Kidney capillary endothelial cell (primary cell): ENCODE results near the gene GSTM3.
"Not testable (repeated sequence)": the region's sequence is repeated elsewhere in the genome, so short reads cannot be mapped to it uniquely, and the experiment has no call there.

Experiments used
- DNase-seq: peaks from one replicate; pipeline ENCODE4 v3.0.0-alpha.2; 2018; ENCODE audit warnings: low spot score

Gene GSTM3

DNA sequence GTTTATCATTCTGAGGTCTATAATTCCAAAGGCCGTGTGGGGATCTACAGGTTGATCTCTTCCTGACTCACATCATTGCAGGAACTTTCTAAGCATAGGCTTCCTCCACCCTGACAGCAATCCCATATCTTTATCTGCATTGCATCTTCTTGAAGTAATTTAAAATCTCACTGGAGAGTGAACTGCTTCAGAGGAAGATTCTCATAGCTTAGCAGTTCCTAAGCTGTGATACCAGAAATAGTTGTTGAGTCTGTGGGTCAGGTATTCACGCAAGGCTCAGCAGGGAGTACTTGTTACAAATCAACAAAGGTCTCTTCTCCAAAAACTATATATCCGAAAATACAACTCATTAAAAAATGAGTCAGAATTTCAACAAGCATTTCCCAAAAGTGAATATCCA, 45.7 kb downstream of the GSTM3 start:
- DNase-seq, result not testable (repeated sequence)

DNA sequence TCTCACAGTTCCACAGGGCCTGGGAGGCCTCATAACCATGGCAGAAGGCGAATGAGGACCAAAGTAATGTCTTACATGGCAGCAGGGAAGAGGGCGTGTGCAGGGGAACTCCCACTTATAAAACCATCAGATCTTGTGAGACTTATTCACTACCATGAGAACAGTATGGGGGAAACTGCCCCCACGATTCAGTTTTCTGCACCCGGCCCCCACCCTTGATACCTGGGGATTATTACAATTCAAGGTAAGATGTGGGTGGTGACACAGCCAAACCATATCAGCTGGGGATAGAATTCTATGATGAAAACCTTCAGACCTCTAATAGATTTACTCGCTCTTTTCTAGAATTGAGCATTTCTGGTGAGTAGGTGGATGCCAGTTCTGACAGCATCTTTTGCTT, 46.4 kb downstream of the GSTM3 start:
- DNase-seq, result not testable (repeated sequence)

DNA sequence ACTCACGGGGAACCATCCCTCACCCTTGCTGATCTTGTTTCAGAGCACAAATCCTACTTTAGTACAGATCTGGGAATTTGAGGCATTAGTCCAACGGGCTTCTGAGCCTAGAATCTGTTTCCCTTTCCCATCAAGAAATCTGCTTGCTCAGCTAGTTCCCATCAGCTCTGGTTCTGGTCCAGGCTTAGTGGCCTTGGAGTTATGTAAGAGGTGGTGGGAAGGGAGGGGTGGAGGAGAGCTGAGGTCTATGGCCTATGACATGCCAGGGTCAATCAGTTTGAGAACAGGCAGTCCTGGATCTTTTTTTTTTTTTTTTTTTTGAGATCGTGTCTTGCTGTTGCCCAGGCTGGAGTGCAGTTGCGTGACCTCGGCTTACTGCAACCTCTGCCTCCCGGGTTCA, 49.1 kb downstream of the GSTM3 start:
- no peak for DNase-seq

DNA sequence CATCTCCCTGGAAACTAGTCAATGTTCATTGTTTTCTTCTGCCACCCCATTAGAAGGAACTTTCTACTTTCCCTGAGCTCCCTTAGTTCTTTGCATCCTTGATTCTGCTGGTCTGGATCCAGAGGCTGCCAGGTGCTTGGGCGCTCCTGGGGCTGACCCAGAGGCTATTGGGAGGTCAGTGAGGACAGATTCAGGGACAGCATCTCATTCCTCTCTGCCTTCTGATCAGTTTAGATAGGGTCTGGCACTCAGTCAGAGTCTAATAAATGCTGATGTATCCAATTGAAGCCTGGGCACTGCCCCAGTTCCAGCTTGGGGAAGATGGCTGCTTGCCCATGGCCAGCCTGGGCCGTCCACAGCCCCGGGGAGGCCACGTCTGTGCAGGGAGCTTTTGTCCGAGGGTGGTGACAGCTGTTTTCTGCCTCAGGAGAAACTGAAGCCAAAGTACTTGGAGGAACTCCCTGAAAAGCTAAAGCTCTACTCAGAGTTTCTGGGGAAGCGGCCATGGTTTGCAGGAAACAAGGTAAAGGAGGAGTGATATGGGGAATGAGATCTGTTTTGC, 50.9 kb downstream of the GSTM3 start:
- DNase-seq, result no peak

DNA sequence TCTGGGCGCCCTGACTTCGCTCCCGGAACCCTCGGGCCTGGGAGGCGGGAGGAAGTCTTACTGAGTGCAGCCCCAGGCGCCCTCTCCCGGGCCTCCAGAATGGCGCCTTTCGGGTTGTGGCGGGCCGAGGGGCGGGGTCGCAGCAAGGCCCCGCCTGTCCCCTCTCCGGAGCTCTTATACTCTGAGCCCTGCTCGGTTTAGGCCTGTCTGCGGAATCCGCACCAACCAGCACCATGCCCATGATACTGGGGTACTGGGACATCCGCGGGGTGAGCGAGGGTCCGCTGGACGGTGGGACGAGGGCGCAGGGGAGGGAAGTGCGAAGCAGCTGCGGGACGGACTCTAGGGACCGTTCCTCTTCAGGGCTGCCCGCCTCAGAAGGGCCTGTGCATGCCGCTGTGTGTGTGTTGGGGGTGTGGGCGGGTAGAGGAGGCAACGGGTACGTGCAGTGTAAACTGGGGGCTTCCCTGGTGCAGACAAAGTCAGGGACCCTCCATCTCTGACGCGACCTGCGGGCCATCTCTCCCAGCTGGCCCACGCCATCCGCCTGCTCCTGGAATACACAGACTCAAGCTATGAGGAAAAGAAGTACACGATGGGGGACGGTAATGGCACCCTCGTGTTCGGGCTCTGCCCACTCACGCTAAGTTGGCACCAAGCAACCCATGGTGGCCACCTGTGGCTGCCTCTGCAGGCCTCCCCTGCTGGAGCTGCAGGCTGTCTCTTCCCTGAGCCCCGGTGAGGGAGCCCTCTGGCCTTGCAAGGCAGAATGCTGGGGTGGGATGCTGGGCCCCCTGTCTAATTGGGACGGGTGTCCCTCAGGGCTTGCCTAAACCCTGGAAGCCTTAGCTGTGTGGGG, 53.0 kb downstream of the GSTM3 start, which contains the start of gene GSTM1:
GSTM1 (plus strand) TSS at position 177 of the 859 bp plus-strand sequence; CDS start at position 234, 57 bp downstream.
- peak; percentile 21 for DNase-seq

DNA sequence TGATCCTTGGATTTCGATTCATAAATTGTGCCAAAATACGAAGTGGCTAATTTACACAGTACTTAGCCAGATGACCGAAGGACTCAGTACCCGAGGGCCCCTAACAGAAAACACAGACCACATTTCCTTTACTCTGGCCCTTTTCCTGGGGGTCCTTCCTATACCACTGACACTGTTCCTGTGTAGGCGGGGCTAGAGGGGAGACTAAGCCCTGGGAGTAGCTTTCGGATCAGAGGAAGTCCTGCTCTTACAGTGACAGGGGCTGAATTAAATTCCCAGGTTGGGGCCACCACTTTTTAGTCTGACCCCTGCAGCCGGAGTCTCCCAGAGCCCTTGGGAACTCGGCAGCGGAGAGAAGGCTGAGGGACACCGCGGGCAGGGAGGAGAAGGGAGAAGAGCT, 53.7 kb downstream of the GSTM3 start:
- DNase-seq, result not testable (repeated sequence)

DNA sequence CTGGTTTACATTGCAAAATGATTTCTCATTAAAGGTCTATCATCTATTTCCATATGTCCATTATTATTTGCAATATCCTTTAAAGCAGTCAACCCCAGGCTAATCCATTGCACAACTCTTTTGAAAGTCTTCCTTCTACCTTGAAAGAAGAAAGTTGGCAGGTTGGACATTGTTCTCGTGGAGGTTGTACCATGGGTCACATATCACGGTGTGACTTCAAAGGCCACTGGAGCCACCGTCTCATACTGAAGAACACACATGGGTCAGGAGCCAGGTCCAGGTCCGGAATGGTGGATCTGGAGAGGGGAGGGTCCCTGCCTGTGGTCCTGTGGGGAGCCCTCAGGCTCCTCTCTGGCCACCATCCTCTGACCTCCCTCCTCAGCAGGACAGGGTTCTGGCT, 54.9 kb downstream of the GSTM3 start:
- not testable (repeated sequence) for DNase-seq

DNA sequence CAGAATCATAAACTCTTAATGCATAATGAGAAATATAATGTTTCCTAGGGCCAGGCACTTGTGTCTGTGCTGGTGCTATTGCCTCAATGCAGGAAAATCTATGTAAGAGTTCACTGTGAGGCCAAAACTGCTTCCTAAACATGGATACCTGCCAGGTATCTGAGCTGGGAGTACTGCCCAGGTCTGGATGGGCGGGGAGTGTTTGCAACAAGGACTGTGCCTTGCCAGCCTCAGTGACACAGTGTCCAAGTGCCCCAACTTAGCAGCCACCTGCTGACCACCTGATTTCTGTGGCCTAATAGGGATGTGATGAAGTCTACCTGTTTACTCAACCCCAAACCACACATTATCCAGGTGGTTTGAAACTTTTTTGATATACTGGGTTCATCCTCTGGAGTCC, 55.4 kb downstream of the GSTM3 start:
- not testable (repeated sequence) for DNase-seq

DNA sequence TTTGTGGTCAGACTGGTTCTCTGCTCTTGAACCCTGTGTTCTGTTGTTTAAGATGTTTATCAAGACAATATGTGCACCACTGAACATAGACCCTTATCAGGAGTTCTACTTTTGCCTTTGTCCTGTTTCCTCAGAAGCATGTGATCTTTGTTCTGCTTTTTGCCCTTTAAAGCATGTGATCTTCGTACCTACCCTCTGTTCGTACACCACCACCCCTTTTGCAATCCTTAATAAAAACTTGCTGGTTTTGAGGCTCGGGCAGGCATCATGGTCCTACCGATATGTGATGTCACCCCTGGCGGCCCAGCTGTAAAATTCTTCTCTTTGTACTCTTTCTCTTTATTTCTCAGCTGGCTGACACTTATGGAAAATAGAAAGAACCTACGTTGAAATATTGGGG, 56.1 kb downstream of the GSTM3 start:
- DNase-seq, result not testable (repeated sequence)
